K562 (cell line): ENCODE measurements around the gene RCSD1. TPM values are rescaled to one million over a fixed set of nuclear protein-coding genes. Genes with fewer than 3 reads are reported as not detected.

Source experiments
- CBFB ChIP-seq: sonication (generic); formaldehyde crosslinking; IDR thresholded peaks from 2 replicates; pipeline ENCODE4 v1.4.0; 2020; ENCODE audit warnings: mild to moderate bottlenecking, missing genetic modification reagents
- E2F3 ChIP-seq: fragments of 250-450 bp; sonication (Bioruptor Pico); IDR thresholded peaks from 2 replicates; pipeline ENCODE4 v1.4.0; 2020; ENCODE audit warnings: mild to moderate bottlenecking
- HEY1 ChIP-seq: fragments of 250-450 bp; sonication (Bioruptor Pico); IDR thresholded peaks from 2 replicates; pipeline ENCODE4 v1.5.0; 2020; ENCODE audit warnings: mild to moderate bottlenecking, moderate library complexity, borderline replicate concordance
- LCOR ChIP-seq: sonication (generic); formaldehyde crosslinking; IDR thresholded peaks from 2 replicates; pipeline ENCODE4 v1.8.0; 2022; ENCODE audit warnings: mild to moderate bottlenecking, missing genetic modification reagents
- MCM3 ChIP-seq: fragments of 450-650 bp; IDR thresholded peaks from 2 replicates; pipeline ENCODE4 v1.6.1; 2016
- PHB ChIP-seq: fragments of 250-450 bp; sonication (Bioruptor Pico); IDR thresholded peaks from 2 replicates; pipeline ENCODE4 v1.5.0; 2021
- RBM14 ChIP-seq: fragments of 200-400 bp; formaldehyde crosslinking; IDR thresholded peaks from 2 replicates; pipeline ENCODE4 v1.6.1; 2018; ENCODE audit warnings: low read depth, mild to moderate bottlenecking, low read length, moderate library complexity, borderline replicate concordance; ENCODE audit not compliant: insufficient read depth
- REST ChIP-seq, 2 experiments: fragments of 450-650 bp; formaldehyde crosslinking in 1 of 2; IDR thresholded peaks; 2 replicates each; pipeline versions ENCODE4 v1.4.0 to v1.6.1; 2014 to 2020; ENCODE audit warnings: mild to moderate bottlenecking in 2 of 2, borderline replicate concordance in 1 of 2, low read depth in 1 of 2
- RFX1 ChIP-seq: fragments of 450-650 bp; IDR thresholded peaks from 2 replicates; pipeline ENCODE4 v1.6.1; 2016; ENCODE audit warnings: mild to moderate bottlenecking, moderate library complexity
- RNF2 ChIP-seq: sonication (generic); IDR thresholded peaks from 2 replicates; pipeline ENCODE4 v1.6.1; 2016
- SIN3A ChIP-seq, 2 experiments: fragments of 150-350 bp in 1 of 2; IDR thresholded peaks; 2 replicates each; pipeline ENCODE4 v1.6.1; 2011 to 2016; ENCODE audit warnings: borderline replicate concordance in 2 of 2, low read depth in 2 of 2, low read length in 2 of 2, mild to moderate bottlenecking in 2 of 2, moderate library complexity in 2 of 2; ENCODE audit not compliant: control insufficient read depth in 1 of 2
- SP2 ChIP-seq: IDR thresholded peaks from 2 replicates; pipeline ENCODE4 v1.6.1; 2011; ENCODE audit warnings: mild to moderate bottlenecking, low read depth, low read length, moderate library complexity; ENCODE audit not compliant: poor library complexity, severe bottlenecking; ENCODE audit errors: extremely low read depth
- TCF7 ChIP-seq: sonication (generic); IDR thresholded peaks from 2 replicates; pipeline ENCODE4 v1.6.1; 2016; ENCODE audit warnings: antibody characterized with exemption, borderline replicate concordance
- TEAD4 ChIP-seq, 2 experiments: sonication (generic) in 1 of 2; formaldehyde crosslinking in 1 of 2; IDR thresholded peaks; 2 replicates each; pipeline versions ENCODE4 v1.6.1 to v1.8.0; 2012 to 2022; ENCODE audit warnings: borderline replicate concordance in 1 of 2, inconsistent platforms in 1 of 2, low read length in 1 of 2, mild to moderate bottlenecking in 1 of 2, missing genetic modification reagents in 1 of 2
- ZBTB33 ChIP-seq: sonication (generic); formaldehyde crosslinking; IDR thresholded peaks from 2 replicates; pipeline ENCODE4 v1.8.1; 2023; ENCODE audit warnings: mild to moderate bottlenecking, missing genetic modification reagents
- ZNF239 ChIP-seq: fragments of 250-450 bp; sonication (Bioruptor Pico); IDR thresholded peaks from 2 replicates; pipeline ENCODE4 v1.4.0; 2020; ENCODE audit warnings: mild to moderate bottlenecking
- polyA plus RNA-seq, 8 experiments: library from polyadenylated mRNA; depleted of rRNA in 4 of 8; stranded (reverse) in 5 of 8; unstranded in 3 of 8; fragments of >200 nt; fragmentation: Nextera tagmentation in 2 of 8; fragmentation: Illumina TruSeq in 1 of 8; extraction: Ambion mirVana in 2 of 8; extraction: Trizol in 1 of 8; gene quantifications; 2 replicates each; pipeline versions ENCODE4 v1.2.1 to v1.2.3, GENCODE V29; 2011 to 2014; ENCODE audit warnings: inconsistent platforms in 1 of 8, missing spikeins in 1 of 8
- total RNA-seq, 7 experiments: library from RNA; depleted of rRNA in 6 of 7; stranded (reverse); fragments of >200 nt in 6 of 7; fragmentation: Illumina TruSeq in 2 of 7; extraction: Trizol in 2 of 7; gene quantifications; 2 replicates each; pipeline versions ENCODE4 v1.2.1 to v1.2.3, GENCODE V29; 2011 to 2021; ENCODE audit warnings: low replicate concordance in 1 of 7

Gene RCSD1
- total and polyA plus RNA-seq, 9 of the 15 experiments (the other 6 are each of a cell fraction or from before 2014, with no cell fraction given): 7.8 to 69.8 (median 45.3) TPM

- TF ChIP-seq REST (IDR thresholded peaks at IDR 0.05; ENCODE audit: borderline replicate concordance) (peak; percentile 29), REST (CRISPR knock-in tag; IDR thresholded peaks at IDR 0.05; ENCODE audit: low read depth) (peak; percentile 89), CBFB (no peak), SIN3A (IDR thresholded peaks at IDR 0.05; ENCODE audit: borderline replicate concordance in 2 of 2, control insufficient read depth in 1 of 2, low read depth in 2 of 2, low read length in 2 of 2) (peak in 1 of 2 experiments; percentile 36; a peak in 1 of 4 replicates), E2F3 (CRISPR knock-in tag) (peak; percentile 89), LCOR (peak; percentile 94), MCM3 (no peak), ZBTB33 (peak; percentile 86), TEAD4 (IDR thresholded peaks at IDR 0.05; ENCODE audit: low read length) (peak; percentile 89), TEAD4 (CRISPR knock-in tag; IDR thresholded peaks at IDR 0.05; ENCODE audit: borderline replicate concordance) (peak; percentile 86), TCF7 (peak; percentile 86), PHB (CRISPR knock-in tag) (0 out of 2 replicates have a peak, but pooled peaks have one; percentile 21), RFX1 (no peak), RNF2 (peak; percentile 95), SP2 (no peak), HEY1 (CRISPR knock-in tag) (peak; percentile 80; the same call in 1 of the 2 replicates), ZNF239 (CRISPR knock-in tag) (0 out of 2 replicates have a peak, but pooled peaks have one; percentile 32), RBM14 (no peak)
Measured at GRCh38 chr1:167714439-167715156, 84.6 kb downstream of the RCSD1 start (continued).
